ENCODE data around the gene LASP1.

DNA sequence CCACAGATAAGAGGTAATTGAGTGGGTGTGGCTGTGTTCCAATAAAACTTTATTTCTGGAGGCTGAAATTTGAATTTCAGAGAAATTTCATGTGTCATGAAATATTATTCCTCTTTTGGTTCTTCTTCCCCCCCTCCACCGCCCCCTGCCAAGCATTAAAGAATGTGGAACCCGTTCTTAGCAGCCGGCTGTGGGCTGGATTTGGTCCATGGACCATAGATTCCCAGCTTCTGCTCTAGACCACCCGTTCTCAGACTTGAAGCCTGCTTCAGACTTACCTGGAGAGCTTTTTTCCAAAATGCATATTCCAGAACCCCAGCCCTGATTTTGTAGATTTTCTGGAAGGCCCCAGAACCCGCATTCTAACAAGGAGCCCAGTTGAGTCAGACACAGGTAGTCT is 40.5 kb downstream of the LASP1 start:
- TF ChIP-seq EZH2 (IDR thresholded peaks at IDR 0.05; ENCODE audit: low read length, unreplicated experiment) (no peak), EZH2phosphoT487 (IDR thresholded peaks at IDR 0.05; ENCODE audit: borderline replicate concordance, low read length) (no peak)
- TF ChIP-seq, protein P1, sequence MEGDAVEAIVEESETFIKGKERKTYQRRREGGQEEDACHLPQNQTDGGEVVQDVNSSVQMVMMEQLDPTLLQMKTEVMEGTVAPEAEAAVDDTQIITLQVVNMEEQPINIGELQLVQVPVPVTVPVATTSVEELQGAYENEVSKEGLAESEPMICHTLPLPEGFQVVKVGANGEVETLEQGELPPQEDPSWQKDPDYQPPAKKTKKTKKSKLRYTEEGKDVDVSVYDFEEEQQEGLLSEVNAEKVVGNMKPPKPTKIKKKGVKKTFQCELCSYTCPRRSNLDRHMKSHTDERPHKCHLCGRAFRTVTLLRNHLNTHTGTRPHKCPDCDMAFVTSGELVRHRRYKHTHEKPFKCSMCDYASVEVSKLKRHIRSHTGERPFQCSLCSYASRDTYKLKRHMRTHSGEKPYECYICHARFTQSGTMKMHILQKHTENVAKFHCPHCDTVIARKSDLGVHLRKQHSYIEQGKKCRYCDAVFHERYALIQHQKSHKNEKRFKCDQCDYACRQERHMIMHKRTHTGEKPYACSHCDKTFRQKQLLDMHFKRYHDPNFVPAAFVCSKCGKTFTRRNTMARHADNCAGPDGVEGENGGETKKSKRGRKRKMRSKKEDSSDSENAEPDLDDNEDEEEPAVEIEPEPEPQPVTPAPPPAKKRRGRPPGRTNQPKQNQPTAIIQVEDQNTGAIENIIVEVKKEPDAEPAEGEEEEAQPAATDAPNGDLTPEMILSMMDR (conservative IDR thresholded peaks at IDR 0.05; ENCODE audit: low read depth, low read length): no peak
